ENCODE results near the gene RPL15.
"Not testable (repeated sequence)": the region's sequence is repeated elsewhere in the genome, so short reads cannot be mapped to it uniquely, and the experiment has no call there.

The RPL15 gene

GRCh38 chr3:23916886-23917678, at the start of gene RPL15, which contains the start of gene NKIRAS1:
Gene RPL15, plus strand, starts transcription at chr3:23917132. Its CDS starts 728 bp downstream, at chr3:23917860.
Gene NKIRAS1, minus strand, starts transcription at chr3:23916990. Its CDS starts 6,086 bp downstream, at chr3:23910904.
- DNase-seq = peak; percentile 98

- DNase-seq = no peak
These were observed 49.5 kb upstream of the RPL15 start for GRCh38 chr3:23867400-23867799.

DNA sequence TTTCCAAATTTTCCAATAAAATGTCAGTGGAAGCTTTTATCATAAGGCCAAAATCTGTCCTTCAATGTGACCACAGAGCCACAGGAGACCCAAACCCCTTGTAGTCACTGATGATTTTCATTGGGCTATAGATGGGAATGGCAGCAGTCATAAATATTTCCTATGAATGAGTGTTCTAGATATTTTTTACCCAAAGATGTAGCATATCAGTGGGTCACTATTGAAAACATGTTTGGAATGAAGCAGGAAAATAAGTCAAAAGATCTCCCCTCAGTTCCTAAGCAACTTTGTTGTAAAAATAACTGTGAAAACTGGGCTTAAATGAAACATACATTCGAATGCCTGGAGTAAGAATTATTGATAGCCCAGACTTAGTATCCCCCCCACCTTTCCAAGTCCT, 49.1 kb upstream of the RPL15 start:
- DNase-seq = no peak

DNA sequence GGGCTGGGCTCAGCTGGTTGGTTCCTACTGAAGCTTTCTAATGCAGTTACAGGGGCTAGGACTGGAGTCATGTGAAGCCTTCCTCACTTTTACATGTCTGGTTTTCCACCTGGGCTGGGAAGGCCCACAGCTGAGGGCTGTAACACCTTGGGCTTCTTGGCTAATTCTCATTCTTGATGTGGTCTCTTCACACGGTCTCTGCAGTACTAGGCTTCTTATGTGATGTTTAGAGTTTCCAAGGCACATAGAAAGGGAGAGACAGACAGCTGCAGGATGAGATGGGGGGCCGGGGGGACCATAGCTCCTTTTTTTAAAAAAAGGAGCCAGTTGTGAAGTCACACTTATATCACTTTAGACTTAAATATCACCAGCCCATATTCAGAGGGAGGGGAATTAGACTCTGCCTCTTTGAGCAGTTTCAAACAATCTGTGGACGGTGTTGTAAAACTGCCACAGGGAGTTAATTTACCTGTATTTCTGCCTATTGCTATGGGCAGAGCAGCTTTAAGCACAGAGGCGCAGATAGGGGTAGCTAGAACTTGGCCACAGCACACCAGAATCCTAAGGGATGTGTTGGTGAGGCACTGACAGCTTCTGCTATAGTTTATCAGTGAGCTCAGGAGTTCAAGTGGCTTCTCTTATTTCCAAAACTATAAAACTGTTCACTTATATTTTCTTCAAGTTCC, 46.8 kb upstream of the RPL15 start:
- no peak for DNase-seq

- not testable (repeated sequence) for DNase-seq
These were observed 46.3 kb upstream of the RPL15 start for GRCh38 chr3:23870663-23871043.

- DNase-seq = not testable (repeated sequence)
These were observed 45.6 kb upstream of the RPL15 start for GRCh38 chr3:23871361-23871760.

GRCh38 chr3:23872330-23872729, 44.6 kb upstream of the RPL15 start:
- DNase-seq = no peak

- DNase-seq = no peak
These were observed 43.0 kb upstream of the RPL15 start for GRCh38 chr3:23873941-23874340.

DNA sequence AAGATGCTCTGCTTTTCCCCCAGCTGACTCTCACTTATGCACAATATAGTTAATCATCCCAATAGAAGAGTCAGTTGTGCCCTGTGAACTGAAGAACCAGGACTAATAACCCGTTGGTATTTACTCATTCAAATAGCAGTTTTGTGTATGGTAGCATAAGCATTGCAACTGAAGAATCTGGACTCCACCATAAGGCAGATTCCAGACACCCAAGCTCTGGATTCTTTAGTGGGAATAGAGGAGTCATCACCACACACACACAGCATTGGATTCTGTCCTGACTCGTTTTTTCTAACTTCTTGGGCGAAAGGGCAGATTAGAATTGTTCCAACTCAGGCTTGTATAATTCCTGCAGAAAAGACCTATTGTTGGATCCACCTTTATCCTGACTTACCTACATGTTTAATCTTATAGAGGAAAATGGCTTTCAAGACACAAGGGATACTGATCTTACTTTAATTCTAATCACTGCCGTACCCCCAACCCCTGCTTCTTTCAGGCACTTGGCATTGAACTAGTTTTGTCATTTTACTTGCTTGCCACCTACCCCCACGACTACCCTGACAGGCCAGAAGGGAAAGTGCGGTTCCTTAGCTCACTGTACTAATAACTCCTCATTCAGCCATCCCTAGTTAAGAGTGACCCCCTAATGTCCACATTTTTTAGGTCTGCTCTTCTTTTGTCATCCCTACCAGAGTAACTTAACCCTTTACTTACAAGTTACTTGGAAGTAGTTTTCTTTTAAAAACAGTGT, 42.4 kb upstream of the RPL15 start:
- DNase-seq = no peak

- DNase-seq = no peak
These were observed 41.7 kb upstream of the RPL15 start for GRCh38 chr3:23875113-23875725.

GRCh38 chr3:23876923-23877322, 40.0 kb upstream of the RPL15 start:
- no peak for DNase-seq

DNA sequence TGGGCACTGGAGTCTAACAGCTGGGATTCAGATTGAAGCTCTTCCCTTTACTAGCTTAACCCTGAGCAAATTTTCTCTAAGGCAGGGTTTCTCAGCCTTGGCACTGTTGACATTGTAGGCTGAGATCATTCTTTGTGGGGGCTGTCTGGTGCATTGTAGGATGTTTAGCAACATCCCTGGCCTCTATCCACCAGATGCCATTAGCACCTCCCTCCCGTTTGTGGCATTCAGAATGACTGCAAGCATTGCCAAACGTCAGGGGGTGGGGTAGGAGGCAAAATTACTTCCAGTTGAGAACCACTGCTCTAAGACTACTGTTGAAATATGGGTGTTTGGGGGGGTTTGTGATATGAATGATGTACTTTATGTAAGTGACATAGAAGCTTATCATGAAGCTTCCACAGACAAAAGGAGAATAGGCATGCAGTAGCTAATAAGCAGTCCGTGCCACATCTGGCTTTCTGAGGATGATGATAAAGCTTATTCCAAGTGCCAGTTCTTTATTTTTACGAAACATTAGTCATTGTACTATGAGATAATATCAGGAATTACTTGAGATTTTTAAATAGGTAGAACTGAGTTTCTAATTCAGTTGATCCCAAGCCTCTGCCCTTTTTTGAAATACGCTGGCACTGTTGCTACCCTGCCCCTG, 39.5 kb upstream of the RPL15 start:
- DNase-seq = peak; percentile 92

DNA sequence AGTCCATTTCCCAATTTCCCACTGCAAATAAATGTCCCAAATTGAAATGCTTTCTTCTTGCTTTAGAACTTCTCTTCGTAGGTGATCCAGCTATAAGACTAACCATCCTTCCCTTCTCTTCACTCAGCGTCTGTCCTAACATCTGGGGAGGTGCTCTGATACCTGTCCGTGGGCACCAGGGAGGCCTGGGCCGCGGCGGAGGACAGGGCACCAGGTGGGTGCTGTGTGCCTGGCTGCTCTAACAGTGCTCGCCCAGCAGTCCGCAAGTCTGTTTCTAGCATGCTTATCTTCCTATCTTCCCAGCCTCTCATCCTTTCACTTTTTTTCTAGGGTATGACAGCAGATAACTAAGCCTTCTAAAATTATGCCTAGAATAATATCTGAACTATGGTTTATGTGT, 37.4 kb upstream of the RPL15 start:
- no peak for DNase-seq

GRCh38 chr3:23880703-23881339, 36.1 kb upstream of the RPL15 start:
- DNase-seq = no peak

DNA sequence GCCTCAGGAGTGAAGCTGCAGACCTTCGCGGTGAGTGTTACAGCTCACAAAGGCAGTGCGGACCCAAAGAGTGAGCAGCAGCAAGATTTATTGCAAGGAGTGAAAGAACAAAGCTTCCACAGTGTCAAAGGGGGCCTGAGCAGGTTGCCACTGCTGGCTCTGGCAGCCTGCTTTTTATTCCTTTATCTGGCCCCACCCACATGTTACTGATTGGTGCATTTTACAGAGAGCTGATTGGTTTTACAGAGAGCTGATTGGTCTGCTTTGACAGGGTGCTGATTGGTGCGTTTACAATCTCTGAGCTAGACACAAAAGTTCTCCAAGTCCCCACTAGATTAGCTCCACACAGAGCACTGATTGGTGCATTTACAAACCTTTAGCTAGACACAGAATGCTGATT, 34.9 kb upstream of the RPL15 start:
- DNase-seq = not testable (repeated sequence)

DNA sequence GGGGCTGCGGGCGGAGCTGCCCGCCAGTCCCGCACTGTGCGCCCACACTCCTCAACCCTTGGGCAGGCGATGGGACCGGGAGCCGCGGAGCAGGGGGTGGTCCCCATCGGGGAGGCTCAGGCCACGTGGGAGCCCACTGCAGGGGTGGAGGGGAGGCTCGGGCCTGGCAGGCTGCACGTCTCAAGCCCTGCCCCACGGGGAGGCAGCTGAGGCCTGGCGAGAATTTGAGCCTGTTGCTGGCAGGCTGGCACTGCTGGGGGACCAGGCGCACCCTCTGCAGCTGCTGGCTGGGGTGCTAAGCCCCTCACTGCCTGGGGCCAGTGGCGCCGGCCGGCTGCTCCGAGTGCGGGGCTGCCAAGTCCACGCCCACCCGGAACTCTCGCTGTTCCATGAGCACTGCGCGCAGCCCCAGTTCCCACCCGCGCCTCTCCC, 34.4 kb upstream of the RPL15 start:
- DNase-seq = no peak

- no peak for DNase-seq
These were observed 32.5 kb upstream of the RPL15 start for GRCh38 chr3:23884481-23884880.

DNA sequence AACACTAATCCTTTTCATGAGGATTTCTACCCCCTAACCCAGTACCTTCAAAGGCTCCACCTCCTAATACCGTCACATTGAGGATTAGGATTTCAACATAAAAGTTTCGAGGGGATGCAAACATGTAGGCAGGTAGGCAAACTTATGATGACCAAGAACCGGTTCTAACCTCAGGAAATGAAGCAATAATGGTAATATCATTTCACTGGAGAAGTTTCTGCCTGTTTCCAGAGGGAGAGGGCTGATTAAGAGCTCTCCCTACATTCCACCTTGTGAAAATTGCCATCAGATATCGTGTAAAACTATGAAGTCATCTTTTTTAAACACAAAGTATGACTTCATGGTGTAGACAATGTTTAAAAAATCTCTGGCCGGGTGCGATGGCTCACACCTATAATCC, 31.7 kb upstream of the RPL15 start:
- DNase-seq = no peak

DNA sequence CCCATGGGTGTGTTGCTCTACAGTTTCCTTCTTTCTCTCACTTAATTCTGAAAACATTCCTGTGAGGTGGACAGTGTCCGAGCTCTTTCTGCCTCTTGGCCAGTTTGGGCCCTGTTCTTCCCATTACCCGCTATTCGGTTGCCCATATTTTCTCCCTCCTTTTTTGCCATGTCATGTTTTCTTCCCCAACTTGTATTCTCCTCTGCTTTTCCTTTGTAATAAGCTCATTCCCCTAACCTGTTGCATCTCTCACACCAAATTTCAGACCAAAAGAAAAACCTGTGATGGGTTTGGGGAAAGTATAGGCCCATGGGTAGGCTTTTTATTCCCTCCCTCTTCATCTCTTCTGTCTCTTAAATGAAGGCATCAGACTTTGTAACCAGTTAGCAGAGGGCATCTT, 30.6 kb upstream of the RPL15 start:
- DNase-seq = no peak

DNA sequence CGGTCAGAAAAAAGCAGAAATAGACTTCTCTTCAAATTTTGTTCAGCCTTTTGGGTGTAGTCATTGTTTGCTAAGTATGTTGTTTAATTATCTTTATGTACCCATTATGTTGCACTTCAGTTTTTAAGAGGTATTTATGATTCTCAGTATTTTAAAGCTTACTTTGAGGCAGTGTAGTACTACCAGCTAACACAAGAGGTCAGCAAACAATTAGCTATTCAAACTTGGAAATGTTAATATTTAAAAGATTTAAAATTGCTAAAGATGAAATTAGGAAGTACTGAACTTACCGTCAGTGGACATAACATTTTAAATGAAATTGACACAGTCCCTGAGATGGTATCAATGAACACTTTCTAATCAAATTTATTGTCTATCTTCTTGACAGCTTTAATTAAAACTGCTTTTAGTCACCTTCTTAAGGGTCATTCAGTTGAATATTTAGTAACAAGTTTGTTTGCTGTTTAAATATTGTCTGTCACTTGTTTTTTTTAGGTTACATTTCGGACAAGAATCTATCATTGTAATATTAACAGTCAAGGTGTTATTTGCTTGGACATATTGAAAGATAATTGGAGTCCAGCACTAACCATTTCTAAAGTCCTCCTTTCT, 28.2 kb upstream of the RPL15 start:
- DNase-seq = peak; percentile 42

DNA sequence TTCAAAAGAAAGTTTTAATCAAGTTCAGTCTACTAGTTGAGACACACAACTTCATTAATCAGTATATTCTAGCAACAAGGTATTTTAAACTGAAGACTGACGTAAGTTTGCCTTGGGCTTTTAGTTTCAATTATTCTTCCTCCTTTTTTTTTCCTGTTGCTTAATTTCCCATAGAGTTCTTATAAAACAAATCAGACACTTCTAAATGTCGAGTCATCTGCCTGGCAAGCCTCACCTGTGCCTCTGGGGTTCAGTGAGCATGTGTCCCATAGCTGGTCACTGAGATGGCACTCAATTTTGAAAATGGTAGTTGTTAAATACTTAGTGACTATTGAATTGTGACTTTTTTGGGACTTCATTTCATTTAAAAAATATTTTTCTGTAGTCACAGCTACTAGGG, 27.5 kb upstream of the RPL15 start:
- DNase-seq = peak; percentile 72

GRCh38 chr3:23889950-23890349, 27.0 kb upstream of the RPL15 start:
- DNase-seq = no peak

Measured in inflammatory macrophage treated with lipopolysaccharide for 4 hours (primary cell).